ENCODE measurements around the gene TUBGCP6.
A peak's percentile ranks its signal among the peaks of the same experiment; 100 is the strongest.

Gene TUBGCP6

GRCh38 chr22:50261615-50262459 lies 17.0 kb upstream of the TUBGCP6 start, which contains the start of gene MAPK12:
TSS of gene MAPK12 (minus strand) at chr22:50261683. CDS start at chr22:50261509, 174 bp downstream.
- no peak within 1 kb of the TSS for H3K27ac ChIP-seq
- no peaks in the 10 kb centered on the region for H3K9me3 ChIP-seq (ENCODE audit: control insufficient read depth, low read length)
- peaks cover 3% of the 10 kb centered on the region for H3K4me1 ChIP-seq
- no peak within 1 kb of the TSS for H3K9ac ChIP-seq
- peak within 1 kb of the TSS; percentile 88 for H3K4me2 ChIP-seq (ENCODE audit: low read length)
- H3K4me3 ChIP-seq (ENCODE audit: low read depth, low read length), result peak within 1 kb of the TSS; percentile 41
- no peak for TF ChIP-seq CTCF (IDR thresholded peaks at IDR 0.05)
- H3K36me3 ChIP-seq (ENCODE audit: control insufficient read depth, insufficient read depth, low read length), result no peaks in the 10 kb centered on the region
- no peaks in the 10 kb centered on the region for H3K27me3 ChIP-seq (ENCODE audit: control insufficient read depth, insufficient read depth, low read length)
- peak within 1 kb of the TSS; percentile 60 for H2AFZ ChIP-seq
- H3K79me2 ChIP-seq, result no peaks in the 10 kb centered on the region

DNA sequence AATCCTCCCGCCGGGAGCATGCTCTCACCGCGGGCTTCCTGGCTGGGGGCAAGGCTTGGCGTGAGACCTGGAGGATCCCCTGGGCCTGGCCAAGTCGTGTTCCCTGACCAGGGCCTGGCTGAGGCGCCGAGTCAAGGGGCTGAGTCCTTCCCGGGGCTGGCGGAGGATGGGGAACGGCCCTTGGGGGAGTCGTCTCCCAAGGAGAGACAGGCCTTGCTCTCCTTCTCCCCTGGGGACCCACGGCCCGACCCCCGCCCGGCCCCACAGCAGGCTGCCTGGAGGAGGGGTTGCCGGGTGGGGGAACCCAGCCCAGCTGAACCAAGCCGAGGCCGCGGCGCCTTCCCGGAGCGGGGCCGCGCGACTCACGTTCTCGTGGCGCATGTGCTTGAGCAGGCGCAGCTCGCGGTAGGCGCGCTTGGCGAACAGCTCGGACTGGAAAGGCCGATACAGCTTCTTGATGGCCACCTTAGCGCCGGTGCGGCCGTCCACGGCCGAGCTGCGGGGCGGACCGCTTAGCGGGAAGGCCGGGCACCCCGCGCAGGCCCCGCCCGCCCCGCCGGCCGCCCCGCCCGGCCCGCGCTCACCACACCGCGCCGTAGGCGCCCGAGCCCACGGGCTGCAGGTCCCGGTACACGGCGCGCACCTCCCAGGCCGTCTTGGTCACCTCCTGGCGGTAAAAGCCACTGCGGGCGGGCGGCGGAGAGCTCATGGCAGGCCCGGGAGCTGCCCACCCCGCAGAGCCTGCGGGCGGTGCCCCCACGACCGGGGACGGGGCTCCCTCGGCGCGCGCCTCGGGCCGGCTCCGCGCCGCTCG lies 16.2 kb upstream of the TUBGCP6 start:
- Histone ChIP-seq H3K9ac (no peak overlapping the region), H3K79me2 (no peaks in the 10 kb centered on the region), H3K9me3 (ENCODE audit: control insufficient read depth, low read length) (no peaks in the 10 kb centered on the region), H3K27ac (no peak overlapping the region), H3K27me3 (ENCODE audit: control insufficient read depth, insufficient read depth, low read length) (no peaks in the 10 kb centered on the region), H2AFZ (peak overlapping the region; percentile 60), H3K4me3 (ENCODE audit: low read depth, low read length) (peak overlapping the region; percentile 41), H3K4me1 (peaks cover 3% of the 10 kb centered on the region), H3K4me2 (ENCODE audit: low read length) (peak overlapping the region; percentile 88), H3K36me3 (ENCODE audit: control insufficient read depth, insufficient read depth, low read length) (no peaks in the 10 kb centered on the region)
- TF ChIP-seq CTCF (IDR thresholded peaks at IDR 0.05), result no peak

DNA sequence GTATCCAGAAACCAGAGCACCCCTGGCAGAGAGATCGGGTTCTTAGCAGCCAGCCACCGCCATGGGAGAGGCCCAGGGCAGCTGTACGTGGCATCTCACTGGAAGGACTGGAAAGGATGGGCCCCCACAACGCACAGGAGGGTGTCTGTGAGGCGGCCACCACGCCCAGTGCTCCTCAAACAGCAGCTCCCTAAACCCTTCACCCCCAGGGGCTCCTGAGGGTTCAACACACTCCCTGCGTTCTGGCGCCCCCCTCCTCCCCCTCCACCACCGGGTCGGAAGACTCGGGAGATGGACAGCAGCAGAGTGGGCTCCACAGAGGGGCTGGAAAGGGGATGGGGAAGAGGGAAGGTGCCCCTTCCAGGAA lies 15.6 kb upstream of the TUBGCP6 start:
- Histone ChIP-seq H3K9me3 (ENCODE audit: control insufficient read depth, low read length) (no peaks in the 10 kb centered on the region), H3K79me2 (no peaks in the 10 kb centered on the region), H3K4me3 (ENCODE audit: low read depth, low read length) (peak overlapping the region; percentile 41), H3K9ac (no peak overlapping the region), H3K4me2 (ENCODE audit: low read length) (peak overlapping the region; percentile 88), H3K27me3 (ENCODE audit: control insufficient read depth, insufficient read depth, low read length) (no peaks in the 10 kb centered on the region), H3K4me1 (peaks cover 3% of the 10 kb centered on the region), H2AFZ (peak overlapping the region; percentile 60), H3K27ac (no peak overlapping the region), H3K36me3 (ENCODE audit: control insufficient read depth, insufficient read depth, low read length) (no peaks in the 10 kb centered on the region)
- TF ChIP-seq CTCF (IDR thresholded peaks at IDR 0.05), result no peak

DNA sequence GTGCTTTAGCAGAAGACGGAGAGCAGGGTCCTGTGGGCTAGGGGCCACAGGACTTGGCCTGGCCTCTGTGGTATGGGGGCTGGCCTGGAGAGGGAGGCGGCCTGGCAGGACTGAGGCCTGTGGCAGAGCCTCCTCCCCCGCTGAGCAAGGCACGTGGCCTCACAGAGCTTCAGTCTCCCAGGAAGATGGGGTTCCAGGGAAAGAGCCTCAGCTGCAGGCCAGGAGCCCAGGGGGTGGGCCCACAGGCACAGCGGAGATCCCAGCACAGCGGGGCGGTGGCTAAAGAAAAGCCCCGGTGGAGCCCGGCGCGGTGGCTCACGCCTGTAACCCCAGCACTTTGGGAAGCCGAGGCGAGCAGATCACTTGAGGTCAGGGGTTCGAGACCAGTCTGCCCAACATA lies 14.5 kb upstream of the TUBGCP6 start:
- H3K4me1 ChIP-seq, result peaks cover 3% of the 10 kb centered on the region
- no peak overlapping the region for H3K9ac ChIP-seq
- H3K27ac ChIP-seq, result no peak overlapping the region
- TF ChIP-seq CTCF (IDR thresholded peaks at IDR 0.05), result no peak
- no peaks in the 10 kb centered on the region for H3K9me3 ChIP-seq (ENCODE audit: control insufficient read depth, low read length)
- H3K79me2 ChIP-seq, result no peaks in the 10 kb centered on the region
- H2AFZ ChIP-seq, result no peak overlapping the region
- H3K27me3 ChIP-seq (ENCODE audit: control insufficient read depth, insufficient read depth, low read length), result no peaks in the 10 kb centered on the region
- H3K4me3 ChIP-seq (ENCODE audit: low read depth, low read length), result no peak overlapping the region
- no peak overlapping the region for H3K4me2 ChIP-seq (ENCODE audit: low read length)
- H3K36me3 ChIP-seq (ENCODE audit: control insufficient read depth, insufficient read depth, low read length), result no peaks in the 10 kb centered on the region

Measured in parathyroid adenoma (tissue), 2 donors.